Measurements from ENCODE around the gene HNF4A.
"Not testable (repeated sequence)": the region's sequence is repeated elsewhere in the genome, so short reads cannot be mapped to it uniquely, and the experiment has no call there.

The HNF4A gene
- total RNA-seq, result 0 to 0.13 (median 0) reads per million in 9 experiments

DNA sequence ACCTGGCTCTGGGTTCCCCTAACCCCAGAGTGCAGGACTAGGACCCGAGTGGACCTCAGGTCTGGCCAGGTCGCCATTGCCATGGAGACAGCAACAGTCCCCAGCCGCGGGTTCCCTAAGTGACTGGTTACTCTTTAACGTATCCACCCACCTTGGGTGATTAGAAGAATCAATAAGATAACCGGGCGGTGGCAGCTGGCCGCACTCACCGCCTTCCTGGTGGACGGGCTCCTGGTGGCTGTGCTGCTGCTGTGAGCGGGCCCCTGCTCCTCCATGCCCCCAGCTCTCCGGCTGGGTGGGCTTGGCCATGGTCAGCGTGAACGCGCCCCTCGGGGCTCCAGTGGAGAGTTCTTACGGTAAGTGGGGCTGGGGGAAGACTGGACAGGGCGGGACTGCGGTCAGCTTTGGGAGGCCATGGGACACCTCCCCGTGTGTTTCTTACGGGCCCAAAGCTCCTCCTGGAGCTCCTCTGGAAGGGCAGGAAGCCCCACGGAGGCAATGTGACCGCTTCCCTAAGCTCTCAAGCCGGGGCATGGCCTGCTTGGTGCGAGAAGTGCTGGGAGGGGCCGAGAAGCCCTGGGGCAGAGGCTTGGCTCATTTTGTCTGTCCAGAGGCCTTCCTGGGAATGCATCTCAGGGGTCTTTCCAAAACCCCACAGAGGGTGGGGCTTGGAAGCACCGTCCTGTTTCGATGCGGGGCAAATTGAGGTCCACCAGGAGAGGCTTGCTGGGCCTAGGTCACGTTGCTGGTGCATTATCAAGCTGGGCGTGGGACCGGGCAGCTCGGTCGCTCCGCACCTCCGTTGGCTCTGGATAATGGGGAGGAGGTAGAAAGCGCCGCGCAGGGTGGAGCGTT lies at the start of gene HNF4A:
HNF4A (plus strand) TSS at position 202 of the 855 bp plus-strand sequence; CDS start at position 308, 106 bp downstream.
- Mint-ChIP-seq H3K27ac (no peak within 1 kb of the TSS), H3K9me3 (no peaks in the 10 kb centered on the region), H3K36me3 (ENCODE audit: insufficient read depth) (no peaks in the 10 kb centered on the region), H3K4me3 (no peak within 1 kb of the TSS), H3K4me1 (ENCODE audit: low read depth in 2 of 2) (no peaks in the 10 kb centered on the region), H3K27me3 (peaks cover 31 to 34% of the 10 kb centered on the region in 2 donors)
- no peak for ATAC-seq (replicated peaks)
- no peak for DNase-seq

DNA sequence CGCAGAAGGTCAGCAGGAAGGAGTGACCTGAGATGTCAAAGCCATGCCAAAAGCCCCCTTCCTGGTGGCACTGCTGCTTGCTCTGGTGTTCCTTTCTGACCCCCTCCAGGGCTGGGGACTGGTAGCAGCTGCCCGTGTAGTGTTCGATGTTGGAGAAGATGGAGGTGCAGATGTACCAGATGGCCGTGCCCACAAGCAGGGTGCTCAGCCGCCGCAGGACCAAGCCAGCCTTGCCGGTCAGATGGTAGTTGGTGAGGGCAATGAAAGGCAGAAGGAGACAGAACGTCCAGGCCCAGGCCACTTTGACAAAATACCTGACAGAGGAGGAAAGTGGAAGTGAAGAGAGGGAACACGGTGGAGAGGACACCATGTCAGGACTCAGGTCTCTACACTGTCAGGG lies 48.6 kb upstream of the HNF4A start:
- Mint-ChIP-seq H3K27me3 (no peaks in the 10 kb centered on the region), H3K4me1 (ENCODE audit: low read depth in 2 of 2) (peaks cover 23 to 24% of the 10 kb centered on the region in 2 donors), H3K36me3 (ENCODE audit: insufficient read depth) (peaks cover 14% of the 10 kb centered on the region), H3K9me3 (no peaks in the 10 kb centered on the region), H3K27ac (no peak overlapping the region), H3K4me3 (no peak overlapping the region)
- DNase-seq, result no peak
- no peak for ATAC-seq (replicated peaks)

DNA sequence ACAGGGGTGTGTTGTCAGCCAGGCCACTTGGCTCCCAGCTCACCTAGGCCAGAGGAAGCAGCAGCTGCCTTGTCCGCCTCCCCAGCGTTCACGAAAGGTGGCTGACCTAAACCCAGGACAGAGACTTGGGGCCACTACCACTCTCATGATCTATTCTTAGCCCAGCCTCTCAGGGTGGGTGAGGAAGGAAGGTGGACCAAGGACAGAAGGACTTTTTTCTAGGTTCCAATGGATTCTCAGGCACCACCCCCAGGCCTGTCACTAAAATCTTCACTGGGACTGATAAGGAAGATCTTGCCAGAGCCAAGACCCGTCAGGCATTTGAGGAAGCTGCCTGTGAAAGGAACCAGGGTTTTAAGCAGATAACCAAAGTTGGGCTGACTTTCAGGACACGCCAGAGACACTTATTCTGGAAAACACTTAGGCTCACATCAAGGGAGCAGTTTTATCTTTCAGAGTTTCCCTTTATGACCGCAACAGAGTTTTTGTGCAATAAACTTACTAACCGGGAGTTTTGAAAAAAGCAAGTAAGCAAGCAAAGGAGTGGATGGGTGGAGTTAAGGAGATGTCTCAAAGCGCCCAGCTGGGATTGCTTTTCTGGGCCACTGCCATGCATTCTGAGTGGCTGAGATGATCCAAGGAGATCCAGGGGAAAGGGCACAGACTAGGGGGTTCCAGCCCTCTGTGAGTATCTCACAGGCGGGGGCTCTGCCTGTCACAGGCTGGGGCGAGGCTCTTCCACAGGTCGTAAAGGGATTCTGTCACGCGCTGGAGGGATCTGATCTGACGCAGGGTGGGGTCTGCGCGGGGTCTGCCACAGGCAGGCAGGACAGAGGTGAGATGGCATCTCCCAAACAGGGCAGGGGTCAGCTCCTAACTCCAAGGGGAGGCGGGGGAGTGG lies 45.5 kb upstream of the HNF4A start:
- no peak for DNase-seq

GRCh38 chr20:44310664-44311639 lies 44.5 kb upstream of the HNF4A start, which contains the start of gene FITM2:
FITM2 (minus strand) TSS chr20:44311202; CDS start chr20:44311148, 54 bp downstream.
- peak within 1 kb of the TSS; percentile 95 to 96 for H3K27ac Mint-ChIP-seq
- DNase-seq (peak; percentile 96 to 98 (median 97)), ATAC-seq (replicated peaks) (peak; percentile 89)
- H3K4me3 Mint-ChIP-seq, result peak within 1 kb of the TSS; percentile 87 to 94
- peaks cover 20% of the 10 kb centered on the region in 2 donors for H3K4me1 Mint-ChIP-seq (ENCODE audit: low read depth in 2 of 2)
- H3K9me3 Mint-ChIP-seq, result no peaks in the 10 kb centered on the region
- peaks cover 19% of the 10 kb centered on the region for H3K36me3 Mint-ChIP-seq (ENCODE audit: insufficient read depth)
- no peaks in the 10 kb centered on the region for H3K27me3 Mint-ChIP-seq

More for the DNA sequence above, 45.5 kb upstream of the HNF4A start:
- no peaks in the 10 kb centered on the region for H3K27me3 Mint-ChIP-seq
- no peak for ATAC-seq (replicated peaks)
- H3K36me3 Mint-ChIP-seq (ENCODE audit: insufficient read depth), result peaks cover 19% of the 10 kb centered on the region
- H3K4me3 Mint-ChIP-seq, result peak overlapping the region; percentile 87 to 94
- peaks cover 20% of the 10 kb centered on the region in 2 donors for H3K4me1 Mint-ChIP-seq (ENCODE audit: low read depth in 2 of 2)
- peak overlapping the region; percentile 95 to 96 for H3K27ac Mint-ChIP-seq
- H3K9me3 Mint-ChIP-seq, result no peaks in the 10 kb centered on the region

GRCh38 chr20:44314870-44315269 lies 40.6 kb upstream of the HNF4A start:
- ATAC-seq (replicated peaks), result no peak
- Mint-ChIP-seq H3K36me3 (ENCODE audit: insufficient read depth) (peaks cover 19% of the 10 kb centered on the region), H3K4me1 (ENCODE audit: low read depth in 2 of 2) (peaks cover 12 to 14% of the 10 kb centered on the region in 2 donors), H3K4me3 (no peak overlapping the region), H3K27ac (no peak overlapping the region), H3K27me3 (peaks cover 7 to 19% of the 10 kb centered on the region in 2 donors), H3K9me3 (no peaks in the 10 kb centered on the region)
- no peak for DNase-seq

DNA sequence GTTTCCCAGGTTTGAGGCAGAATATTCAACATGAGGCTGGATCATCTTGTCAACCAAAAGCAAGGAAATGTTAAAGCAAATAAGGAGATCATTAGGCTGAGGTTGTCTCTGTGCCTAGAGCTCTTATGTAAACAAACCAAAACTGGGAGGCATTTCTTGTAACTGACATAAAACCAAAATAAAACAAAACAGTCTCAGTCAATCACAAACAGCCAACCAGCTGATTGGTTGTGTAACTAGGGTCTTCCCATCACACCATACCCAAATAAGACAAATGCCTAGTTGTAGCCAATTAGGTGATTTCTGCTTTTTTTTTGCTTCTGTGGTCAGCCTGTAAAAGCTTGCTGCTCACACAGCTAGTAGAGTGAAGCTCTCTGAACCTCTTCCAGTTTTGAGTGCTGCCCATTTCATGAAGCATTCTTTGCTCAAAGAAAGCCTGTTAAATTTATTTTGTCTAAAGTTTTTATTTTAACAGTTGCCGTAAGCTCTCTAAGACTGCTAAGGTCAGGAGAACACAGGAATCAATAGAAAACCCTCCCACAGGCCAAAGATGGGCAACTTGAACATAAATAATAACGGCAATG lies 35.6 kb upstream of the HNF4A start:
- DNase-seq (no peak), ATAC-seq (replicated peaks) (no peak)
- no peaks in the 10 kb centered on the region for H3K4me1 Mint-ChIP-seq (ENCODE audit: low read depth in 2 of 2)
- no peak overlapping the region for H3K27ac Mint-ChIP-seq
- H3K27me3 Mint-ChIP-seq, result peaks cover 15 to 27% of the 10 kb centered on the region in 2 donors
- H3K9me3 Mint-ChIP-seq, result no peaks in the 10 kb centered on the region
- H3K4me3 Mint-ChIP-seq, result no peak overlapping the region
- H3K36me3 Mint-ChIP-seq (ENCODE audit: insufficient read depth), result no peaks in the 10 kb centered on the region

GRCh38 chr20:44324343-44324742 lies 31.2 kb upstream of the HNF4A start:
- Mint-ChIP-seq H3K27ac (no peak overlapping the region), H3K4me1 (ENCODE audit: low read depth in 2 of 2) (peaks cover 0 to 1% of the 10 kb centered on the region in 2 donors), H3K4me3 (no peak overlapping the region), H3K9me3 (no peaks in the 10 kb centered on the region), H3K36me3 (ENCODE audit: insufficient read depth) (no peaks in the 10 kb centered on the region), H3K27me3 (peaks cover 25 to 33% of the 10 kb centered on the region in 2 donors)
- ATAC-seq (replicated peaks), result no peak
- no peak for DNase-seq

GRCh38 chr20:44326391-44327159 lies 28.9 kb upstream of the HNF4A start:
- Mint-ChIP-seq H3K9me3 (no peaks in the 10 kb centered on the region), H3K4me3 (peak overlapping the region; percentile 43 to 67), H3K27ac (no peak overlapping the region), H3K27me3 (peaks cover 32 to 44% of the 10 kb centered on the region in 2 donors), H3K36me3 (ENCODE audit: insufficient read depth) (no peaks in the 10 kb centered on the region), H3K4me1 (ENCODE audit: low read depth in 2 of 2) (peaks cover 0 to 1% of the 10 kb centered on the region in 2 donors)
- ATAC-seq (replicated peaks) (peak; percentile 39), DNase-seq (no peak)

DNA sequence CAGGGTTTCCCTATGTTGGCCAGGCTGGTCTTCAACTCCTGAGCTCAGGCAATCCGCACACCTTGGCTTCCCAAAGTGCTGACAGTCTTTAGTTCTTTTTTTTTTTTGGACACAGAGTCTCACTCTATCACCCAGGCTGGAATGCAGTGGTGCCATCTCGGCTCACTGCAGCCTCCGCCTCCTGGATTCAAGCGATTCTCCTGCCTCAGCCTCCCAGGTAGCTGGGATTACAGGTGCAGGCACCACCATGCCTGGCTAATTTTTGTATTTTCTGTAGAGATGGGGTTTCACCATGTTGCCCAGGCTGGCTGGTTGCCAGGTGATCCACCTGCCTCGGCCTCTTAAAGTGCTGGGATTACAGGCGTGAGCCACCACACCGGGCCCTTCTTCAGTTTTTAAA lies 27.8 kb upstream of the HNF4A start:
- Mint-ChIP-seq H3K27ac (peak overlapping the region in 1 of 2 donors; percentile 47), H3K27me3 (peaks cover 33 to 46% of the 10 kb centered on the region in 2 donors), H3K4me3 (peak overlapping the region; percentile 25 to 57)
- not testable (repeated sequence) for H3K9me3 Mint-ChIP-seq; H3K4me1 Mint-ChIP-seq (ENCODE audit: low read depth in 2 of 2); H3K36me3 Mint-ChIP-seq (ENCODE audit: insufficient read depth); DNase-seq; ATAC-seq (replicated peaks)

- no peaks in the 10 kb centered on the region for H3K36me3 Mint-ChIP-seq (ENCODE audit: insufficient read depth)
- H3K9me3 Mint-ChIP-seq, result no peaks in the 10 kb centered on the region
- peaks cover 0 to 1% of the 10 kb centered on the region in 2 donors for H3K4me1 Mint-ChIP-seq (ENCODE audit: low read depth in 2 of 2)
- H3K27me3 Mint-ChIP-seq, result peaks cover 33 to 50% of the 10 kb centered on the region in 2 donors
- no peak overlapping the region for H3K4me3 Mint-ChIP-seq
- ATAC-seq (replicated peaks), result no peak
- H3K27ac Mint-ChIP-seq, result no peak overlapping the region
- DNase-seq, result no peak
Measured at GRCh38 chr20:44328428-44328827, 27.1 kb upstream of the HNF4A start.

DNA sequence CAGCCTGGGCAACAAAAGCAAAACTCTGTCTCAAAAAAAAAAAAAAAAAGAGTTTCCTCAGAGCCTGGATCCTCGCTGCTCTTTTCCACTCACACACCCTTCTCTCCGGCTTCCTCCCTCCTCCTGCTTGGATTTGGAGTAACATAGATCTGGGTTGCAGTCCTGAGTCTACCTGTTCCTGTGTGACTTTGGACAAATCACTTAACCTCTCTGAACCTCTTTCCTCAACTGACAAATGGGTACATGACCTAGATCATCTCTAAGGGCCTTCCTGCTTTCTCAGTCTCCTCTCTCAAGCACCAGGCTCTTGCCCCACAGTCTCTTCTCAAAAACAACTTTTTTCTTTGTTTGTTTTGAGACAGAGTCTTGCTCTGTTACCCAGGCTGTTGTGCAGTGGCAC lies 24.3 kb upstream of the HNF4A start:
- no peaks in the 10 kb centered on the region for H3K9me3 Mint-ChIP-seq
- peaks cover 3% of the 10 kb centered on the region for H3K36me3 Mint-ChIP-seq (ENCODE audit: insufficient read depth)
- peaks cover 40 to 70% of the 10 kb centered on the region in 2 donors for H3K27me3 Mint-ChIP-seq
- H3K27ac Mint-ChIP-seq, result no peak overlapping the region
- no peak for DNase-seq
- peaks cover 0 to 1% of the 10 kb centered on the region in 2 donors for H3K4me1 Mint-ChIP-seq (ENCODE audit: low read depth in 2 of 2)
- ATAC-seq (replicated peaks), result no peak
- no peak overlapping the region for H3K4me3 Mint-ChIP-seq

DNA sequence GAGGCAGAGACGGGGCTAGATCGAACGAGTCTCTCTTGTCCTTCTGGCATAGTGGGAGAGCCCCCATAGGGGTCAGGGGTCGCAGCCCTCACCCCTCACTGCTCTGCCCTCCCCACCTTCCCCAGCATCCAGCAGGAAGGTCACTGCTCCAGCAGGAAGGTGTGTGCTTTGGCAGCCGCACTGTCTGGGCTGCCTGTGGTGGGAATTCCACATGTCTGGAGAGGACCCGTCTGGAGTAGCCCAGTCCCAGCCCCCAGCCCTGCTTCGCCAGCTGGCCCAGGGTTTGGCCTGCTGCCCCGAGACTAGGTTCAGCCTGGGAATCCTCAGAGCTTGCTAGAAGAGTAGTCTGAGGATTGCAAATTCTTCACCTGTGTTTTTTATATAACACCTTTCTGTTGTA lies 21.2 kb upstream of the HNF4A start:
- Mint-ChIP-seq H3K36me3 (ENCODE audit: insufficient read depth) (peaks cover 3% of the 10 kb centered on the region), H3K4me1 (ENCODE audit: low read depth in 2 of 2) (no peaks in the 10 kb centered on the region), H3K27me3 (peaks cover 29 to 53% of the 10 kb centered on the region in 2 donors), H3K4me3 (no peak overlapping the region), H3K9me3 (no peaks in the 10 kb centered on the region), H3K27ac (no peak overlapping the region)
- DNase-seq (no peak), ATAC-seq (replicated peaks) (no peak)

Measured in effector memory CD8-positive, alpha-beta T cell (primary cell).